ENCODE results near the gene SPEF2.
"Not testable (repeated sequence)": the region's sequence is repeated elsewhere in the genome, so short reads cannot be mapped to it uniquely, and the experiment has no call there.

Gene SPEF2

GRCh38 chr5:35826056-35826455 is 208.4 kb downstream of the SPEF2 start:
- DNase-seq, result no peak

GRCh38 chr5:35826554-35826953 is 208.9 kb downstream of the SPEF2 start:
- no peak for DNase-seq

GRCh38 chr5:35828082-35828598 is 210.5 kb downstream of the SPEF2 start:
- no peak for DNase-seq

- no peak for DNase-seq
These were observed 212.9 kb downstream of the SPEF2 start for GRCh38 chr5:35830587-35830986.

GRCh38 chr5:35832762-35833161 is 215.1 kb downstream of the SPEF2 start:
- no peak for DNase-seq

GRCh38 chr5:35833224-35833623 is 215.6 kb downstream of the SPEF2 start:
- no peak for DNase-seq

- DNase-seq, result no peak
These were observed 218.4 kb downstream of the SPEF2 start for GRCh38 chr5:35835796-35836742.

- DNase-seq, result no peak
These were observed 220.8 kb downstream of the SPEF2 start for GRCh38 chr5:35838370-35839042.

- DNase-seq, result no peak
These were observed 225.2 kb downstream of the SPEF2 start for GRCh38 chr5:35842856-35843255.

- DNase-seq, result not testable (repeated sequence)
These were observed 227.8 kb downstream of the SPEF2 start for GRCh38 chr5:35845508-35845907.

GRCh38 chr5:35847491-35847890 is 229.8 kb downstream of the SPEF2 start:
- DNase-seq, result no peak

- no peak for DNase-seq
These were observed 230.3 kb downstream of the SPEF2 start for GRCh38 chr5:35847961-35848360.

- DNase-seq, result no peak
These were observed 232.2 kb downstream of the SPEF2 start for GRCh38 chr5:35849860-35850259.

- no peak for DNase-seq
These were observed 233.5 kb downstream of the SPEF2 start for GRCh38 chr5:35850967-35851680.

- no peak for DNase-seq
These were observed 234.5 kb downstream of the SPEF2 start for GRCh38 chr5:35852084-35852734.

- no peak for DNase-seq
These were observed 235.1 kb downstream of the SPEF2 start for GRCh38 chr5:35852773-35853172.

- DNase-seq, result peak; percentile 15
These were observed 236.0 kb downstream of the SPEF2 start for GRCh38 chr5:35853631-35854030.

- no peak for DNase-seq
These were observed 236.6 kb downstream of the SPEF2 start for GRCh38 chr5:35854248-35854647.

- DNase-seq, result peak; percentile 33
These were observed 237.5 kb downstream of the SPEF2 start for GRCh38 chr5:35855187-35855586.

GRCh38 chr5:35856186-35856764 is 238.6 kb downstream of the SPEF2 start:
- DNase-seq, result not testable (repeated sequence)

GRCh38 chr5:35856765-35857351 is 239.2 kb downstream of the SPEF2 start, which contains the start of gene IL7R:
Gene IL7R, plus strand, starts transcription at chr5:35856891. Its CDS starts 87 bp downstream, at chr5:35856978.
- no peak for DNase-seq

Measured in NCI-H2171 (cell line).